AG10803 (cell line): ENCODE results near the gene GNG13.

Experiments
- DNase-seq: peaks from one replicate; pipeline ENCODE4 v3.0.0; 2010; ENCODE audit warnings: low read depth
- H3K4me3 ChIP-seq: 2 replicates; pipeline ENCODE4 v1.5.1; 2011; ENCODE audit warnings: mild to moderate bottlenecking, low read length, control low read depth
- CTCF ChIP-seq: conservative IDR thresholded peaks from 2 replicates; pipeline ENCODE4 v1.5.1; 2011; ENCODE audit warnings: mild to moderate bottlenecking, low read length, control low read depth, inconsistent platforms

The GNG13 gene

GRCh38 chr16:843771-844170, 43.2 kb upstream of the GNG13 start:
- TF ChIP-seq CTCF, result no peak
- no peak for DNase-seq
- no peak overlapping the region for H3K4me3 ChIP-seq

GRCh38 chr16:842711-843560, 42.4 kb upstream of the GNG13 start:
- TF ChIP-seq CTCF, result no peak
- no peak for DNase-seq
- H3K4me3 ChIP-seq, result no peak overlapping the region

- no peak overlapping the region for H3K4me3 ChIP-seq
- no peak for DNase-seq
- no peak for TF ChIP-seq CTCF
Measured at GRCh38 chr16:842061-842476, 41.5 kb upstream of the GNG13 start.

GRCh38 chr16:841455-842060, 41.0 kb upstream of the GNG13 start:
- H3K4me3 ChIP-seq, result no peak overlapping the region
- DNase-seq, result no peak
- no peak for TF ChIP-seq CTCF

GRCh38 chr16:840561-841454, 40.3 kb upstream of the GNG13 start:
- TF ChIP-seq CTCF, result no peak
- H3K4me3 ChIP-seq, result no peak overlapping the region
- no peak for DNase-seq

GRCh38 chr16:839643-840408, 39.3 kb upstream of the GNG13 start:
- no peak for DNase-seq
- TF ChIP-seq CTCF, result no peak

More at GRCh38 chr16:839643-840408, 39.3 kb upstream of the GNG13 start:
- H3K4me3 ChIP-seq, result no peak overlapping the region
